ENCODE data around the gene TXNDC2. TPM values are rescaled to one million over a fixed set of nuclear protein-coding genes. Genes with fewer than 3 reads are reported as not detected.

The TXNDC2 gene
- total RNA-seq, 2 donors from 2014 or later, result 0.35 to 8.8 TPM

DNA sequence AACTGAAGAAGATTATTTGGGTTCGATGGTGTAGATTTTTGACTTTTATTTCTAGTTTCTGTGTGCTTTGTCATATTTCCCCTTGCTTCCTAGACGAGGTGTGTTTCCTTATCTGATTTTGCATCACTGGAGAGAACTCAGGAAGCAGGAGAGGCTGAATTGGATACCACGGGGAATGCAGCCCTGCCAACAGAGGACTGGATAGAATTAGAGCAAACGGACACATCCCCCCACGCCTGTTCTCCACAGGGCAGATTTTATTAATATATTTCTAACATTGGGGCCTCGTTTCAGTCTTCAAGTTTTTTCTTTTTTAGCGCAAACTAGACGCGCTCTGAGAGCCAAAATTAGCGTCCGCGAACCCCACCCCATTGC, 27.4 kb downstream of the TXNDC2 start:
- no peak for DNase-seq (ENCODE audit: low spot score)
- Histone ChIP-seq H3K27ac (peak overlapping the region; percentile 98 to 99), H3K4me1 (ENCODE audit: control insufficient read depth in 1 of 2, low read depth in 2 of 2) (peaks cover 12 to 32% of the 10 kb centered on the region in 2 donors), H3K4me3 (peak overlapping the region; percentile 94), H3K27me3 (replicated peaks; ENCODE audit: insufficient read depth) (no peaks in the 10 kb centered on the region), H3K9me3 (no peaks in the 10 kb centered on the region), H3K36me3 (no peaks in the 10 kb centered on the region)
- TF ChIP-seq, protein P1, sequence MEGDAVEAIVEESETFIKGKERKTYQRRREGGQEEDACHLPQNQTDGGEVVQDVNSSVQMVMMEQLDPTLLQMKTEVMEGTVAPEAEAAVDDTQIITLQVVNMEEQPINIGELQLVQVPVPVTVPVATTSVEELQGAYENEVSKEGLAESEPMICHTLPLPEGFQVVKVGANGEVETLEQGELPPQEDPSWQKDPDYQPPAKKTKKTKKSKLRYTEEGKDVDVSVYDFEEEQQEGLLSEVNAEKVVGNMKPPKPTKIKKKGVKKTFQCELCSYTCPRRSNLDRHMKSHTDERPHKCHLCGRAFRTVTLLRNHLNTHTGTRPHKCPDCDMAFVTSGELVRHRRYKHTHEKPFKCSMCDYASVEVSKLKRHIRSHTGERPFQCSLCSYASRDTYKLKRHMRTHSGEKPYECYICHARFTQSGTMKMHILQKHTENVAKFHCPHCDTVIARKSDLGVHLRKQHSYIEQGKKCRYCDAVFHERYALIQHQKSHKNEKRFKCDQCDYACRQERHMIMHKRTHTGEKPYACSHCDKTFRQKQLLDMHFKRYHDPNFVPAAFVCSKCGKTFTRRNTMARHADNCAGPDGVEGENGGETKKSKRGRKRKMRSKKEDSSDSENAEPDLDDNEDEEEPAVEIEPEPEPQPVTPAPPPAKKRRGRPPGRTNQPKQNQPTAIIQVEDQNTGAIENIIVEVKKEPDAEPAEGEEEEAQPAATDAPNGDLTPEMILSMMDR (IDR thresholded peaks at IDR 0.05), result no peak
- peak; percentile 14 for ATAC-seq (ENCODE audit: insufficient number of reproducible peaks, low FRiP score, low read depth)

DNA sequence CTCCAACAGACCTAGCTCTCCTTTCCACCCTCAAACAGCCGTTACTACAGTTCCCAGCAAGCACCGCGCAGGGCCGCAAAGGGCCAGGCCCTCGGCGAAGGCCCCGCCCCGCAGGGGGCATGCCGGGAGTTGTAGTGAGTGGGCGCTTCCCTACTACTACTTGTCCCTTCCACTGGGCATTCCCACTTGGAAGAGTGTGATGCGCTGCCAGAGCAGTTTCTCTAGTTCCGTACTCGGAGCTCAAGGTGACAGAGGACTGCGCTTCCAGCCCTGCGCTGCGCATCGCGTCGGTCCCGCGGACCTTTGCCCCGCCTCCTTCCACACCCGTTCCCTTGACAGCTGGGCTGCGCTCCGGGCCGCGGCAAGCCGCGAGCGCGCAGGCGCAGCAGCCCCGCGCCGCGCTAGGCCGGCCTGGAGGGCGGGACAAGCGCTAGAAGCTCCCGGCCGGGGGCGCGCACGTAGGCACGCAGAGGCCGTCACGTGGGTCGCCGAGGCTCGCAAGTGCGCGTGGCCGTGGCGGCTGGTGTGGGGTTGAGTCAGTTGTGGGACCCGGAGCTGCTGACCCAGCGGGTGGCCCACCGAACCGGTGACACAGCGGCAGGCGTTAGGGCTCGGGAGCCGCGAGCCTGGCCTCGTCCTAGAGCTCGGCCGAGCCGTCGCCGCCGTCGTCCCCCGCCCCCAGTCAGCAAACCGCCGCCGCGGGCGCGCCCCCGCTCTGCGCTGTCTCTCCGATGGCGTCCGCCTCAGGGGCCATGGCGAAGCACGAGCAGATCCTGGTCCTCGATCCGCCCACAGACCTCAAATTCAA, 28.0 kb downstream of the TXNDC2 start, which contains the start of gene VAPA:
TSS of gene VAPA (plus strand) at position 491 of the 808 bp plus-strand sequence. CDS start at position 732, 241 bp downstream.
- Histone ChIP-seq H3K4me3 (peak within 1 kb of the TSS; percentile 94), H3K9me3 (no peaks in the 10 kb centered on the region), H3K27me3 (replicated peaks; ENCODE audit: insufficient read depth) (no peaks in the 10 kb centered on the region), H3K27ac (peak within 1 kb of the TSS; percentile 98 to 99), H3K36me3 (no peaks in the 10 kb centered on the region), H3K4me1 (ENCODE audit: control insufficient read depth in 1 of 2, low read depth in 2 of 2) (peaks cover 18 to 38% of the 10 kb centered on the region in 2 donors)
- ATAC-seq (ENCODE audit: insufficient number of reproducible peaks, low FRiP score, low read depth) (peak; percentile 94), DNase-seq (ENCODE audit: low spot score) (peak; percentile 85)
- TF ChIP-seq, protein P1 (IDR thresholded peaks at IDR 0.05), result no peak

DNA sequence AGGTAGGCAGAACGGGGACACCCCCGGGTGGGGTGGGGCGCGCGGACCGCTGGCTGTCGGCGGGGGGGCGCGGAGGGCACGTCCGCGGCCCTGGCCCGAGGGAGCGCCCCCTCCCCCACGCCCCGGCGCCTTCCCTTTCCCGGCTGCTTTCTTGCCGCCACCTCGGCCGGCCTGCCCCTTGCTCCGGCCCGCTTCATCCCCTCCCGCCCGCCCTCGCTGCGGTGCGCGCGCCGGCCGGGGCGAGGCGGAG, 28.5 kb downstream of the TXNDC2 start:
- Histone ChIP-seq H3K4me1 (ENCODE audit: control insufficient read depth in 1 of 2, low read depth in 2 of 2) (peaks cover 24 to 43% of the 10 kb centered on the region in 2 donors), H3K36me3 (no peaks in the 10 kb centered on the region), H3K4me3 (peak overlapping the region; percentile 94), H3K27me3 (replicated peaks; ENCODE audit: insufficient read depth) (no peaks in the 10 kb centered on the region), H3K27ac (peak overlapping the region; percentile 98 to 99), H3K9me3 (no peaks in the 10 kb centered on the region)
- ATAC-seq (ENCODE audit: insufficient number of reproducible peaks, low FRiP score, low read depth) (no peak), DNase-seq (ENCODE audit: low spot score) (no peak)
- TF ChIP-seq, protein P1 (IDR thresholded peaks at IDR 0.05), result no peak

DNA sequence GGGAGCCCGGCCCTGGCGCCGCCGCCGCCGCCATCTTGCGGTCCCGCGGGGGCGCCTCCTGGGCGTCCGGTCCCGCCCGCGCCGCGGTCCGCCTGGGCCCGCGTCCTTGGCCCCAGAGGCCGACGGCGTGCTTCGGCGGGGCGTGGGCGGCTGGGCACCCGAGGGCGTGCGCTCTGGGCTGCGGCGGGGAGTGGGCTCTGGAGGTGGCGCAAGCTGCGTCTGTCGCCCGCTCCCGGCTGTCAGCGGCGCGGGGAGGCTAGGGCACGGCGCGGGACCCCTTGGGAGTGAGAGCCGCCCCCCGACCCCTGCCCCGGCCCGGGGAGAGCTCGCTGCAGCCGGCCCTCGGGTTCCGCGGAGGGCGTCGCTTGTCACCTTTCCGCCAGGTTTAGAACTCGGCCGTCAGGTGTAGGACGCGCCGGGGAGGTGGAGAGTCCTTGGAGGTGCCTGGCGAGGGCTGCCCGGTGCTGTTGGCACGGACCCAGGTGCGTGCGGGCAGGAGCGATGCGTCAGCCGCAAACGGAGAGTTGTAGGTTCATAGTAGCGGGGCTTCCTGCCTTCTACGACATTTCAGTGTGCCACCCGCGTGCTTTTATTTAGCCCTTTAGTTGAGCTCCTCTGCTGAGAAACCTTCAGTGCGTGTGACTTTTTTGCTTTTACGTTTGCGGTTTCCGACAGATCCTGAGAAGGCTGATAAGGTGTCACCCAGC, 29.0 kb downstream of the TXNDC2 start:
- DNase-seq (ENCODE audit: low spot score) (peak; percentile 49), ATAC-seq (ENCODE audit: insufficient number of reproducible peaks, low FRiP score, low read depth) (peak; percentile 10)
- Histone ChIP-seq H3K27ac (peak overlapping the region; percentile 98 to 99), H3K27me3 (replicated peaks; ENCODE audit: insufficient read depth) (no peaks in the 10 kb centered on the region), H3K4me3 (peak overlapping the region; percentile 94), H3K9me3 (no peaks in the 10 kb centered on the region), H3K36me3 (no peaks in the 10 kb centered on the region), H3K4me1 (ENCODE audit: control insufficient read depth in 1 of 2, low read depth in 2 of 2) (peaks cover 28 to 48% of the 10 kb centered on the region in 2 donors)
- TF ChIP-seq, protein P1 (IDR thresholded peaks at IDR 0.05), result no peak

DNA sequence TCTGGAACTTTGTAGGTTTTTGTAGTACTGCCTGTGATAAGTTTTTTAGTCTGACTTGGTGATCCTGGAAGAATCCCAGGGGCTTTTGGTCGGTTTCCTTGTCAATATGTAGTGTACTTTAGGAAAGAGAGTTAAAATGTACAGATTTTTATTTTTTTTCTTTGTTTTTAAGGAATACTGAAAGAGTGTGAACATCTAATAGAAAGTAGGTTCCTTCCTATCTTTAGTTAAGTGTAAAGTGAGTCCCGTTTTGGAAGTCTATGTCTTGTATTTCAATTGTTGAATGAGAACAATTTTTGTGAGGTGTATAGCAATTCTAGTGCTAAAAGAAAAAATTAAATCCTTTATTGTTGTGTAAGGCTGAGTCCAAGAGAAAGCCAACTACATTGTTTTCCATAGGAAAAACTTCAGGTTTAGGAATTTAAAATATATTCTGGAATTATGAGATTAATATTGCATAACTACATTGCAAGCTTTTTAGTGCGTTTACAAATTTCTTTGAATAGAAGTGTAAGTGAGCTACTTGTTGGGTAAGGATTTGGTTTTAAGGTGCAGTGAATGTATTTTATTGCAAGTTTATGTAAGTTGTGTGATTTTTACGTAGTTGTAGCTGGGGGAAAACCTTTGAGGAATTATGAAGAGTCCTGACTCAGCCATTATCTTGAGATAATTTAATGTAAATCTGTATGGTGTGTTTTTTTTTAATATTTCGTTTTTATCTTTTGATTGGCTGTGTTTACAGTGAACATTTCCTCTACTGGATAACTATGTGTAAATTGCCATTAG, 29.7 kb downstream of the TXNDC2 start:
- ATAC-seq (ENCODE audit: insufficient number of reproducible peaks, low FRiP score, low read depth), result no peak
- peaks cover 34 to 54% of the 10 kb centered on the region in 2 donors for H3K4me1 ChIP-seq (ENCODE audit: control insufficient read depth in 1 of 2, low read depth in 2 of 2)
- no peaks in the 10 kb centered on the region for H3K36me3 ChIP-seq
- H3K9me3 ChIP-seq, result no peaks in the 10 kb centered on the region
- TF ChIP-seq, protein P1 (IDR thresholded peaks at IDR 0.05), result no peak
- peak overlapping the region; percentile 94 for H3K4me3 ChIP-seq
- DNase-seq (ENCODE audit: low spot score), result no peak
- peak overlapping the region; percentile 98 to 99 for H3K27ac ChIP-seq
- no peaks in the 10 kb centered on the region for H3K27me3 ChIP-seq (replicated peaks; ENCODE audit: insufficient read depth)
